HG02885 (cell line): ENCODE results near the gene PPP1R9A.
"Not testable (repeated sequence)": the region's sequence is repeated elsewhere in the genome, so short reads cannot be mapped to it uniquely, and the experiment has no call there.

Experiments
- ATAC-seq: cut with Tn5 transposase; IDR thresholded peaks from one replicate; pipeline ENCODE4 v1.9.1; 2021; ENCODE audit warnings: mild to moderate bottlenecking; ENCODE audit not compliant: unreplicated experiment, poor library complexity

Gene PPP1R9A

DNA sequence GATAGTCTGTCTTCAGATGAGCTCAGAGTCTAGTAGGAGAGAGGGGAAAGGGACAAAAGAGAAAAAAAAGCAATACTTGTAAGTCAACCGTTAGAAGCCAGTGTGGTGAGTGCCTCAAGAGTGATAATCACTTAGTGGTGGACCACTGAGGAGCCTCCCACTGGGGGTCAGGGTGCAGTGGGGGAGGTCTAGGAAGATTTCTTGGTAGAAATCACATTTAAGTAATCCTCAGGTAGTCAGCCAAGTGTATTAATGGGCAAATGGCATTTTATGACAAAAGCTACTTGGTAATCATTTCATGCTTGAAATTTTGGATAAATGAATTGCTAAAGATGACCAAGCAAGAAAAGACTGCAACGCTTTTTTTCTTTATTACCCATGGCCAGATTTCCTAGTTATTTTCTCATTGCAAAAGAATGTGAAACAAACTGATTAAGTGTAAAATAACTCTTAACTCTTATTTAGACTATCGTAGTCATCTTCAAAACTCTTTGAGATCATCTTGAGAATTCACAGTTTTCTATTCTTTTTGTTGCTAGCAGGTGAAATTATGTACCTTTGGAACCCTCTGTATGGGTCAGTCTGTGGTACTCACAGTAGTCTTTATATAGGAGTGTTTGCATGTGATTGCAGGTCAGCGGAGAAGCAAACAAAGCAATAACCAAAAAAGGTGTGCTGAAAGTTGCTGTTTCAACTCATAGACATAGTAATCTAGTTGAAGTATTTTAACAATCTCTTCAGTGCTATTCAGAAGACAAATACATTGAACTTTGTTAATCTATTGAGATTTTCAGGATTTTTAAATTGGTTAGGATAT, 63.9 kb downstream of the PPP1R9A start:
- ATAC-seq, result no peak

DNA sequence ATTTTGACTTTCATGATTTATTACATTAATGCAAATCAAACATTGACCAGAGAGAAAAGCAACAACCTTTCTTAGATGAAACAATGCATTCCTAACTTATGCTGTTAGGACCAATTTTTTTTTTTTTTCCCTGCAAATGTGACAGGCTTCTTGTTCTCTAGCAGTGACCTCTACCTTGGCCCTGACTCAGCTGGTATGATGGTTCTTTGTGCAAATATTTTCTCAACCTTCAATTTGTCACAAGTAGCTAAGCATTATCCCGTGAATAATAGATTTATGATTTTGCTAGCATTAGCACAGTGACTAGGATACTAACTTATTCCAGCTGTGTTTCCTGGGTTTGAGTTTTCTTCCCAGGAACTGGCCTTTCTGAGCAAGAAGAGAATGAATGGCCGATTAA, 64.9 kb downstream of the PPP1R9A start:
- ATAC-seq, result no peak

DNA sequence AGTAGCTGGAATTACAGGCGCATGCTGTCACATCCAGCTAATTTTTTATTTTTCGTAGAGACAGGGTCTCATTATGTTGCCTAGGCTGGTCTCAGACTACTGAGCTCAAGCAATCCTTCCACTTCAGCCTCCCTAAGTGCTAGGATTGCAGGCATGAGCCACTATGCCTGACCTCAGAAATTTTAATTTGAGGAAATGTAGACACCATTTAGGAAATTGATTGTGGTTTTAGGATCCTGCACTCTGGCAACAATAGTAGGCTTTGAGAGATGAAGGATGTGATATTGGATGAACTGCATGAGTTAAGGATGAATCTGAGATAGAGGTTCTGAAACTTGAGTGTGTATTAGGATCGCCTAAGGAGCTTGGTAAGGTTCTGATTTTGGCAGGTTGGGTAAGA, 66.5 kb downstream of the PPP1R9A start:
- ATAC-seq, result no peak

DNA sequence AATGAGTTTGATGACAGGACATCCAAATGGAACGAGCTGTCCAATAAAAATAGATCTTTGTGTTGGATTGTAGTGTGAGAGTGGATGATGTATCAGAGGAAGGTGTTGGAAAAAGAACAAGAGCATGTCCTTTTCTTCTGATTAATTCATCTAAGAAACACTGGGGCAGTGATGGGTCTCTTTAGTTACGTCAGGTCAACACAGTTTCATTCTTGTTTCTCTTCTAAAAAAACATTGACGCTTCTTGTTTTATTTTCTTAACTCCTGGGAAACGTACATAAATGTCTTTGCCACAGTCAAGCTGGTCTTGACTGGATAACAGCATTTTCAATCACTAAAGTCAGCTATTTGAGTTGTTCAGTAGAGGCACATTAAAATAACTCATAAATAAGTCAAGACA, 67.0 kb downstream of the PPP1R9A start:
- ATAC-seq, result no peak

DNA sequence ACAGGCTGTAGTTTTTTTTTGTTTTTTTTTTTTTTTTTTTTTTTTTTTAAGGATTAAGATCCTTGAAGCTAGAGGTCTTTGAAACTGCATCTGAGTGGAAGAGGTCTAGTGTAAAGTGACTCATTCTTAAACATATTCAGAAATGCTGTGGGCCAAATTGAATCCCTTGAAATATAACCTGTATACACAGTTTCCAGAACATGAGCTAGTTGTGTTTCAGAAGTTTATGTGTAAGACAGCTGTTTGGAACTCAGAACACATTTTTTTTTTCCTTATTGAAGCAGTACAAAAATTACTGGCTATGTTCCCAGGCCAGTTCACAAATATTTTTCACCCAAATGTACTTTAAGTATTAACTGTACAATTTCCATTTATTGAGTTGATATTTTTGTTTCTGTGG, 67.9 kb downstream of the PPP1R9A start:
- no peak for ATAC-seq

DNA sequence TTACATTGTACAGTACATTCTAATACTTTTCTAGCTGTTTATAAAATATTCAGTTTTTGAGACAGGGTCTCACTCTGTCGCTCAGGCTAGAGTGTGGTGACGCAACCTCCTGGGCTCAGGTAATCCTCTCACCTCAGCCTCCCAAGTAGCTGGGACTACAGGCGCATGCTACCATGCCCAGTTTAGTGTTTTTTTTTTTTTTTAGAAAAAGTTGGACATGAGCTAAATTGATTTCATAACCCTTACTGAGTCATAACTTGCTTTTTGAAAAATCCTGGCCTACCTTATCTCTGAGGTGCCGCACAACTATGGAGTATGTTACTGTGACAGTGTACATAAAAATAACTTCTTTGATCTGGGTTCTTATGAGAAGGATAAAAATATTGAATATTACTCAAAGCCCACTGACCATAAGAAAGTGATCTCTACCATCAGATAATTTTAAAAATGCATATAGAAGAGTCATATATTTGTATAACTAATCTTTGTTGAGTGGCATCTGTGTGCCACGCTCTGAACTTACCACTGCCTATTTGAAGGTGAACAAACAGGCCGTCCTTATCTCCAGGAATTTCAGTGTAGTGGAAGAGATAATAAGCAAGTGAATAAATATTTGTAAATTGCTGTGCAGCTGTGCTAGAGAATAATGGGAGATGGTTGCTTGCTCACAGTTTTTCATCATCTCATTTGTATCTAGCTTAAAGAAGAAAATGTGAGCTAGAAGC, 73.2 kb downstream of the PPP1R9A start:
- no peak for ATAC-seq

DNA sequence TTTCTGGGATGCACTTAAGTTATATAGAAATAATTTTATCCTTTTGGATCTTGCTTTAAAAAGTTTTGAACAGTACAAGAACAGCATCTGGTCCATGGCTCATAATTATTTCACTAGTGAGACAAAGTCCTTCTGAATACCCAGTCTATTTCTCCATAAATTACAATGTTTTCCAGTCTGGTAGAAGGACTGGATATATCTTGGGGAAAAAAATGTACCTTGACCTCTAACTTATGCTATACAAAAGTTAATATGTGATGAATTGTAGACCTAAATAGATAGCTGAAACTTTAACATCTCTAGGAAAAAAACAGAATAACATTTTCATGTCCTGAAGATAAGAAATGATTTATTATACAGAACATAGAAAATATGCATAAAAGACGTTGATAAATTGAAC, 88.5 kb downstream of the PPP1R9A start:
- no peak for ATAC-seq

DNA sequence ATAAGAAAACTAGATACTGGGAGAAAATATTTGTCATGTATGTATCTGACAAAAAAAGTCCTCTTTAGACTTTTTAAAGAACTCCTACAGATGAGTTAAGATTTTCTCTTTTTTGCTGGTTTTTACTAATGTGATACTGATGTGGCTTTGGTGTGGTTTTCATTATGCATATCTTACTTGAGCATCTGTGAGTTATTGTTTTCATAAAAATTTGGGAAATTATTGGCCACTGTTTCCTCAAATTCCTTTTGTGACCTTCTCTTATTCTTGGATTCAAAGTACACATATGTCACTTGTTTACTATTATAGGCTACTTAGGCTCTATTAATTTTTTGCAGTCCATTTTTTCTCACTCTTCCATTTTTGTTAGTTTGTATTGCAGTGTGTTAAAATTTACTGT, 89.0 kb downstream of the PPP1R9A start:
- ATAC-seq, result no peak

DNA sequence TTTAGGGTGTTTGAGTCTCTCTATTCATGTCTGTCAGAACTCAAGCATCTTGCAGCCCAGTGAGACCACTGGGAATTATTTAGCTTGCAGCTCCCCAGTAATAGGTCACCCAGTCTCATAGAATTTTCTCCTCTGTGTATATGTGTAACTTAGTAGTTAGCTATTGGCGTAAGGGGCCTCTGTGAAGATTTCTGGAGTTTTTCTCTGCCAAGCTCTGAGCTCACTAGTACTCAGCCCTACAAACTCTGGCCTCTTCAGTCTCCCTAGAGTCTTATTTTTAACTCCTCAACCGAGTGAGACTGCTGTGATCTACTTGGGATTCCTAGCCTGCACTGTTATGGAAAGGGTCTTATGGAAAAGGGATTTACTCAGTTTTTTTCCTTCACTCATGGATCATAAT, 90.2 kb downstream of the PPP1R9A start:
- ATAC-seq, result no peak

DNA sequence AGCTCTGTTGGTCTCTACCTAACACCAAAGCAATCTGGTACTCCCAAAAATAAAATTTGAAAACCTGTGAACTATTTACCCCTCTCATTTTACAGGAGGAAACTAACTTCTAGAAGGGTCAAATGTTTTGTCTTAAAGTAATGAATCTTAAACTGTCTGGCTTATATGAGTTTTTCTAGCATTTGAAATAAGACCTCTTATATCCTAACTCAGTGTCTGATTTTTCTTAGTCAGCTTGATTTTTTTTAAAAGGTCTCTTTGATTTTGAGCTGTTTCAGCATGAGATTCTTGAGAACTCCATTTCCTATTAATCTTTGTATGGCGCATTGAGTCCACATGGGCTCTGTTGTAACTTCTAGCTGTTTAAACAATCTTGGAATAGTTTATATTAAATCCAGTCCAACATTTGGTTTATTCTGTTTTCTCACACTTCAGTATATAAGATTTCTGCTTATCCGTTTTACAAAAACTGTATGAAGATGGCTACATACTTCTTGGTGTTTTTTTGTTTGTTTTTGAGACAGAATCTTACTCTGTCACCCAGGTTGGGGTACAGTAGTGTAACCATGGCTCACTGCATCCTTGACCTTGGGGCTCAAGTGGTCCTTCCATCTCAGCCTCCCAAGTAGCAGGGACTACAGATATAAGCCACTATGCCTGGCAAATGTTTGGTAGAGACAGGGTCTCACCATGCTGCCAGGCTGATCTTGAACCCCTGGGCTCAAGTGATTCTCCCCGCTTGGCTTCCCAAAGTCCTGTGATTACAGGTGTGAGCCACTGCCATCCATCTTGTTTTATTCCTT, 91.1 kb downstream of the PPP1R9A start:
- ATAC-seq, result no peak

DNA sequence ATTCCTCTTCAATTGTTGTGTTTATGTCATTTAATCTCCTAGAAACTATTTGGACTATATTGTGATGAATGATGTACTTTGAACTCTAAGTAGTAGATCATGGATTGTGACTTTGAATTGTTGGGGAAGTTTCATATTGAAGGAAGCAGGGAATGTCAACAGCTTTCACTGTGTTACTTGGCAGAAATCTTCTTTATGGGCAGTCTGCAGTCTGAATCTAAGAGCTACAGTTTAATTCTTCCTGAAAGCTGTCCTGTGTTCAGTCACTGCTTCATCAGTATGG, 91.6 kb downstream of the PPP1R9A start:
- no peak for ATAC-seq

DNA sequence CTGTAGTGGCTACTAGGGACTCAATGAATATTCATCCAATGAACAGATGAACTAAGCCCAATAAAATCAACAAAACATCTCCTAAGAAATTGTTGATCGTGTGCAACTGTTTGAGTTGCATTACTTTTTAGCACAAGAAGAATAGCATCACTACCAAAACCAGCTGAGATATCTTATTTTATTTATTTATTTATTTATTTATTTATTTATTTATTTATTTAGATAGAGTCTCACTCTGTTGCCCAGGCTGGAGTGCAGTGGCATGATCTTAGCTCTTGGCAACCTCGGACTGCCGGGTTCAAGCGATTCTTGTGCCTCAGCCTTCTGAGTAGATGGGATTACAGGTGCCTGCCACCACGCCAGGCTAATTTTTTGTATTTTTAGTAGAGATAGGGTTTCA, 92.2 kb downstream of the PPP1R9A start:
- ATAC-seq, result not testable (repeated sequence)

DNA sequence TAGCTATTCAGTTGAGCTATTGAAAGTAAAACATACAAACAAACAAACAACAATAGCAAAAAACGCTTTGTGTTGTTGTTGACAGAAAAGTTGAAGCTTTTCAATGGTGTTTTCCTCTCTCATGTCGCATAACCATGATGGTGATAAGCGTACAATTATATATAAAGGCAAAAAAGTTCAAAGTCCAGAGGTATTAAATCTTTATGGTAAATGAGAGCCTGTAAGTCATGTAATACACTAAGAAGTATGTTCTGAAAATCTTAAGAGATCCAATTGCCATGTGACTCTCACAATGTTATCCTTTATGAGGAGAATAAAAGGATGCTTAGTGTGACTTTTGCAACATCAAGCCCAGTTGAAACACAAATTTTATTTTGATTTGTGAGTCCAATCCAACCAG, 93.9 kb downstream of the PPP1R9A start:
- ATAC-seq, result no peak

DNA sequence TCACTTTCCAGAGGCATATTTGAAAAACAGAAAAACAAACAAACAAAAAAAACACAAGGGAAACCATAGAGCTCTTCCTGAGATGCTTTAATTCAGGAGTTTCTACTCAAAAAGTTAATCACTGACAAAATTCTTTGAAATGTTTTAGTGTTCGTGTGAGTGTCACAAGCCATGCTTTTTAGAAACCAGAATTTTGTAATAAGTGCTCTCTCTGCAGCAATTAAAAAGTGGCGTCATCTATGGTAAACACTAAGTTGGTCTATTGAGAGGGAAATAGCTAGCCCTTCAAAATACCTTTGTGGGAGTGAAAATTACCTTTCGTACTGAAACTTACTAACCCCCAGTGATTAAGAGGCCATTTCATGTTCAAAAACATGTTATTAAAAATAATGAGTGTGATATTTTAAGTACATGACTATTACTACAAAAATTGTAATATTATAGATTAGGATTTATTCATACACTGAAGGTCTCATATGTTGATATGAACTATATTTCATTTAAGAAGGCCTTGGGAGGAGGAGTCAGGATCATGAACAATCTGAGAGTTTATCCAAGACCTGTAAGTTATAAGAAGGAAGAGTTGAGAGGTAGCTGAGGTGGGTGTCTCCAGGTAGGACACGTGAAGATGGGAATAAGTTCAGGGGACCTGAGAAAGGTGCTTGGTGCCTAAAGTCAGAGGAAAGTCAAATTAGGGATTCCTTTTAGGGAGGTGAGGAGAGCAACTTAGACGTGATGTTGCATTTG, 94.6 kb downstream of the PPP1R9A start:
- no peak for ATAC-seq

DNA sequence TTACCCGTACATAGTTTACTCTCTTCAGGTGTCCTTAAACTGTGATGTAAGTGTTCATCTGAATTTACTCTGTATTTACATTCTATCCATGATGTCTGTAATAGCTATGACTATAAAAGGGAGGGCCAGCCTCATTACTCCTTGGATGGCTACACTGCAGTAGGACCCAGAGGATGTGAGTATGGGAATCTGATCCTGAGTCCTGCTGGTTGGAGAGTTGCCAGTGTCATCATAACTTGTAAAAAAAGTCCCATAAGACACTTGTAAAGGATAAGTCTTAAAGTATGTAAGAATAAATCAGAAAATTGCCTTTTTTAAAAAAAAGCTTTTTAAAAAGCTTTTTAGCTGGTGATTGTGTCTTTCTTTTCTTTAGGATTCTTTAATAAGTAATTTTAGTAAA, 95.4 kb downstream of the PPP1R9A start:
- no peak for ATAC-seq

DNA sequence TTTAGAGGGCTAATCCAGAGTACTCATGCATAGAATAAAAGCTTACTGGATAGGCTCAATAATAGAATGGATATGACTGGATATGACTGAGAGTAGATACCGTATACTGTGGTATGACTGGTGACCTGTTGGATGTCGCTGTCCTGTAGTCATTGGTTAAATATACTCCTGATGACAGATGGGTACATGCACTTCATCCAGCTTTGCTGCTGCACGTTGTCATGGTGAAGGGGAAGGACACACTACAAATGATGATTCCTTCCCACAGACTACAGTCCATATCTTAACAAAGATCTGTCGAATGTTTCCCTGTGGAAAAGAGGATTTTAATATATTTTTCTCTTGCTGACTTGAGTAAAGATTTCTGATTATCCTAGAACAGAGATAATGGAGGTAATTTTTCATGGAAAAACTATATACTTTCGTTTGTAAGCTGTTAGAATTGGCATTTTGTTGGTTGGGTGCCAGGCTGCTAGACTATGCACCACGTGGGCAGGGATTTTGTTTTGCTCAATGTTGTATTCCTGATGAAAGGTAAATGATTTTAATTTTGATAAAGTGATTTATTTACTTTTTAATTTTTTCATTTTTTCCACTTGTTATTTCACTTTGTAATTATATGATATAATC, 97.3 kb downstream of the PPP1R9A start:
- no peak for ATAC-seq

DNA sequence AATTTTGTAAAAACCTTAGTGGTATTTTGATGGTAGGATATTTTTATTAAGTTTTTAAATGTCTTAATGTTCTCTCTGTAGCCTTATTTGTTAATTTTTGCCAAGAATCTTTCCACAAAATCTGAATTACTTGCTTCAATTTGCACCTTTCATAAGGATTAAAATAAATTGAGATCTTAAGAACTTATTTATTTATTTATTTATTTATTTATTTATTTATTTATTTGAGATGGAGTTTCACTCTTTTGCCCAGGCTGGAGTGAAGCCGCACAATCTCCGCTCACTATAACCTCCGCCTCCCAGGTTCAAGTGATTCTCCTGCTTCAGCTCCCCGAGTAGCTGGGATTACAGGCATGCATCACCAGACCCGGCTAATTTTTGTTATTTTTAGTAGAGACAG, 98.6 kb downstream of the PPP1R9A start:
- ATAC-seq, result no peak

DNA sequence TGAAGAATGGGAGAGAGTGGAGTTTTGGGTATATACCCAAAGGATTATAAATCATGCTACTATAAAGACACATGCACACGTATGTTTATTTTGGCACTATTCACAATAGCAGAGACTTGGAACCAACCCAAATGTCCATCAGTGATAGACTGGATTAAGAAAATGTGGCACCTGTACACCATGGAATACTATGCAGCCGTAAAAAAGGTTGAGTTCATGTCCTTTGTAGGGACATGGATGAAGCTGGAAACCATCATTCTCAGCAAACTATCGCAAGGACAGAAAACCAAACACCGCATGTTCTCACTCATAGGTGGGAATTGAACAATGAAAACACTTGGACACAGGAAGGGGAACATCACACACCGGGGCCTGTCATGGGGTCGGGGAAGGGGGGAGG, 101.4 kb downstream of the PPP1R9A start:
- ATAC-seq, result not testable (repeated sequence)

DNA sequence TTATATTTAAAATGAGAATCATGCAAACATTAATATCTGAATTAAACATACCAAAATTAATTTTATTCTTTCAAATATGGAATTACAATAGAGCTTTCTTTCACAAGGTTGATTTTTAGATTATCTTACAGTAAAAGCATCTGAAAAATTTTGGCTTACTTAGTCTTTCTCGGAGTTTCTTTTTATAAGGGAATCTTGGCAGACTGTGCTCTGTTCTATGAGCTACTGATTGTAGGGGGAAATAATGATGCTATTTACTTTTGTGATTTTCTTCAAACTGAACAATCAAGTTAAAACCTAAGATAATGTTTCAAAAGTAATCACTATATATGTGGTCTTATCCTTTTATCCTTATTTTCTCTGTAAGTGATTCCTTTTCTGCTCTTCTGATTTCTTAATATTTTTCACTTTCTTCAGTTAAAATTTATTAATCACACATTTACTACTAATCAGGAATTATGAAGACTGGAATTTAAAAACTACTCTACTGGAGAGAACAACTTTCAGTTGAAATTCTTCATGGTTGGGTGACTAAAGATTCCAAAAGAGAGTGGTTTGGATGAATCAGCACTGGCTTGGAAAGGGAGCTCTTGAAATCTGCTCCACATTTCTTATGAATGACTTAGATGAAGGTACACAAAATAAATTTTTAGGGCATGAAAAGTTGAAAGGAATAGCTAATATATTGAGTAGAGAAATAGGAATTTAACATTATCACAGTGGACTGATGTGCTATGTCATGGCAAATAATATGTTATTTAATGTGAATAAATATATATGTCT, 103.9 kb downstream of the PPP1R9A start:
- no peak for ATAC-seq
